ENCODE data around the gene ESYT1.

DNA sequence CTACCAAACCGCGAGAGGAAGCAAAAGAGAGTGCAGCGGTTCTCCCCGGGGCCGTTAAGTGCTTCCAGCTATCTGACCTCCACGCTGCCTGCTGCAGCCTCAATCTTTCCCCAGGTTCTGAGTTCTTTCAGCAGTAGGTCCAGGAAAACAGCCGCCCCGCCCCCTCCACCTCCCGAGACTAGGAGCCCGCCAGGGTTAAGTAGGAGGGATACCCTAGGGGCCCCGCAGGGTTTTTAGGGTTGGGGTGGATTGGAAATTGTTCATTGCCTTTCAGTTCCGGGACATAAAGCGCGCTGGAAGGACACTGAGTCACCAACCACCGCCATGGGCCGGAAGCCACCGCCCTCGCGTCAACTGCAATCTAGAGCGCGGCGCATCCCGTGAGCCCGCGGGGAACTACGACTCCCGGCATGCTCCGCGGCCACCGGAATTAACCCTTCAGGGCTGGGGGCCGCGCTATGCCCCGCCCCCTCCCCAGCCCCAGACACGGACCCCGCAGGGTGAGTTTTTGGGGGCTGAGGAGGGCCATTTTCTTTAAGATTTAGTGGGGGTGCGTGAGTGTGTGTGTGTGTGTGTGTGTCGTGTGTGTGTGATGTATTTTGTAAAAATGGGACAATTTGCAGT is 24.2 kb downstream of the ESYT1 start, which contains the start of gene MYL6B:
- TF ChIP-seq, protein P1, sequence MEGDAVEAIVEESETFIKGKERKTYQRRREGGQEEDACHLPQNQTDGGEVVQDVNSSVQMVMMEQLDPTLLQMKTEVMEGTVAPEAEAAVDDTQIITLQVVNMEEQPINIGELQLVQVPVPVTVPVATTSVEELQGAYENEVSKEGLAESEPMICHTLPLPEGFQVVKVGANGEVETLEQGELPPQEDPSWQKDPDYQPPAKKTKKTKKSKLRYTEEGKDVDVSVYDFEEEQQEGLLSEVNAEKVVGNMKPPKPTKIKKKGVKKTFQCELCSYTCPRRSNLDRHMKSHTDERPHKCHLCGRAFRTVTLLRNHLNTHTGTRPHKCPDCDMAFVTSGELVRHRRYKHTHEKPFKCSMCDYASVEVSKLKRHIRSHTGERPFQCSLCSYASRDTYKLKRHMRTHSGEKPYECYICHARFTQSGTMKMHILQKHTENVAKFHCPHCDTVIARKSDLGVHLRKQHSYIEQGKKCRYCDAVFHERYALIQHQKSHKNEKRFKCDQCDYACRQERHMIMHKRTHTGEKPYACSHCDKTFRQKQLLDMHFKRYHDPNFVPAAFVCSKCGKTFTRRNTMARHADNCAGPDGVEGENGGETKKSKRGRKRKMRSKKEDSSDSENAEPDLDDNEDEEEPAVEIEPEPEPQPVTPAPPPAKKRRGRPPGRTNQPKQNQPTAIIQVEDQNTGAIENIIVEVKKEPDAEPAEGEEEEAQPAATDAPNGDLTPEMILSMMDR (IDR thresholded peaks at IDR 0.05): peak in 1 of 5 experiments; percentile 15
- TF ChIP-seq EP300 (IDR thresholded peaks at IDR 0.05) (peak; percentile 93 to 95), POLR2A (IDR thresholded peaks at IDR 0.05) (peak; percentile 43 to 62)
